ENCODE results near the gene GPR183.

GRCh38 chr13:99297331-99297730, 9.9 kb downstream of the GPR183 start:
- no peak for TF ChIP-seq POLR2A (IDR thresholded peaks at IDR 0.05)
- no peak for TF ChIP-seq CTCF (IDR thresholded peaks at IDR 0.05)
